Left ventricle myocardium inferior (tissue), 1 donor: Measurements from ENCODE around the gene LRBA. TPM values are rescaled to one million over a fixed set of nuclear protein-coding genes. Genes with fewer than 3 reads are reported as not detected.

ENCODE experiments used
- DNase-seq: peaks from one replicate; pipeline ENCODE4 v3.0.0-alpha.2; 2020
- H3K27ac ChIP-seq: fragments of 200-600 bp; replicated peaks from 2 replicates; pipeline ENCODE4 v1.8.0; 2021
- H3K27me3 ChIP-seq: fragments of 200-600 bp; 2 replicates; pipeline ENCODE4 v1.8.0; 2021; ENCODE audit warnings: low read depth
- H3K36me3 ChIP-seq: fragments of 200-600 bp; 2 replicates; pipeline ENCODE4 v1.8.0; 2021
- H3K4me1 ChIP-seq: fragments of 200-600 bp; 2 replicates; pipeline ENCODE4 v1.8.0; 2021
- H3K4me3 ChIP-seq: fragments of 200-600 bp; 2 replicates; pipeline ENCODE4 v1.8.0; 2021; ENCODE audit warnings: mild to moderate bottlenecking, moderate library complexity
- H3K9me3 ChIP-seq: fragments of 200-600 bp; replicated peaks from 2 replicates; pipeline ENCODE4 v1.8.0; 2021
- CTCF ChIP-seq: fragments of 200-600 bp; IDR thresholded peaks from 2 replicates; pipeline ENCODE4 v1.8.0; 2021; ENCODE audit warnings: antibody characterized with exemption, mild to moderate bottlenecking, borderline replicate concordance
- intact Hi-C: fragments of 100-400 bp; cut with micrococcal nuclease; formaldehyde crosslinking; loops from one replicate; pipeline ENCODE4 v1.11.0; 2022
- total RNA-seq: library from RNA; stranded (reverse); fragmentation: NEBNext Ultra II Directional; extraction: Animal tissue kit (Norgen Biotek cat#: 25700); gene quantifications from one replicate; pipeline ENCODE4 v1.2.1, GENCODE V29; 2021
- donor health status: DM: no; HTN: yes; CAD: no; lungs with severe emphysema.

LRBA gene
- total RNA-seq, 1 donor from 2014 or later: 19.1 TPM

DNA sequence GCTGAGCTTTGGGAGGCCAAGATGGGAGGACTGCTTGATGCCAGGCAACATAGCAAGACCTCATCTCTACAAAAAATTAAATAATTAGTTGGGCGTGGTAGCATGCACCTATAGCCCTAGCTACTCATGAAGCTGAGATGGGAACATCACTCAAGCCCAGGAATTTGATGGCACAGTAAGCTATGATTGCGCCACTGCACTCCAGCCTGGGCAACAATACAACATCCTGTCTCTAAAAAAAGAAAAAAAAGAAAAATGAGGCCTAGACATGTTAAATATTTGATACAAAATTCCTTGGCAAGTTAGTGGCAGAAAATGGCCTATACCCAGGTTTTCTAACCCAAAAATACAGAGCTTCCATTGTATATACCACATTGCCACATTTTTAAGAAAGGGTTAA lies 521.2 kb downstream of the LRBA start:
- H3K4me1 ChIP-seq: no peaks in the 10 kb centered on the region
- no peaks in the 10 kb centered on the region for H3K36me3 ChIP-seq
- no peak overlapping the region for H3K27ac ChIP-seq
- DNase-seq: no peak
- no peaks in the 10 kb centered on the region for H3K9me3 ChIP-seq
- TF ChIP-seq CTCF: no peak
- H3K27me3 ChIP-seq: no peaks in the 10 kb centered on the region
- intact Hi-C loops: no loop called here
- H3K4me3 ChIP-seq: no peak overlapping the region

DNA sequence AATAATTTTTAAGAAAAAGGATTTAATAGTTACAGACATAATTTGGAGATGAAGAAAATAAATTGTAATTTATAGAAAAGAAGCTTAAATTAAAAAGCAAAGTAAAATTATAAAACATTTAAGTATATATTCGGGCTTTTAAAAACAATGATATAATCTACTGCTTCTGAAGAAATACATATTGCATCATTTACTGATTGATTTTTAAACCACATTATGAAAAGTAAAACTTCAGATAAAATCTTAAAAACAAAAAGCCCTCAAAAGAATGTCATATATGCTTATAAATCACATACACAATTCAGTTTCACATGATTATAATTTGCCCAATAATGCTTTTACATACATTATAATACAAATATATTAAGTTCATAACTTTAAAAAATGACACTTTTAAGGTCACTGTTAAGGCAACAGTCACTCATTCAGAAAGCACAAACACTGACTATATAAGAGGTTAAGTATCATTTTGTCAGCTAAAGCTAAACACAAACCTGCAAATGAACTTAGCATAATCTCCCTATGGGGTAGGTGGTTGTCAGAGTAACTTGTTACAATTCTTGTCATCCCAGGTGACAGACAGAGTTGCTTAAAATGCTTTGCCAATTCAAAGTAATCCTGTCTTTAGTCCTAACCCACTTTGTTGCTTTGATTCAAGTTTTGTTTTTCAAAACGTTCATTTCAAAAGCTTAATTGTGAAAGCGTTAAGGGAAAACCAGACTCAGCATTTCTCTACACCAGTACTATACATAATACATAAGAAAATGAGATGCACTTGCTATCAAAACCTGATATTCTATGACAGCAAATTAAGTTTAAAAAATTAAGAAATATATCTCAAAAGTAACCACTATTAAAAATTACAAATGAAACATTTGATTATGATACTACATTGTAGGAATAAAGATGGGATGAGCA lies 523.7 kb downstream of the LRBA start:
- no peaks in the 10 kb centered on the region for H3K27me3 ChIP-seq
- no peaks in the 10 kb centered on the region for H3K36me3 ChIP-seq
- no peaks in the 10 kb centered on the region for H3K9me3 ChIP-seq
- DNase-seq: no peak
- intact Hi-C loops: no loop called here
- no peak for TF ChIP-seq CTCF
- no peak overlapping the region for H3K27ac ChIP-seq
- H3K4me1 ChIP-seq: no peaks in the 10 kb centered on the region
- H3K4me3 ChIP-seq: no peak overlapping the region

DNA sequence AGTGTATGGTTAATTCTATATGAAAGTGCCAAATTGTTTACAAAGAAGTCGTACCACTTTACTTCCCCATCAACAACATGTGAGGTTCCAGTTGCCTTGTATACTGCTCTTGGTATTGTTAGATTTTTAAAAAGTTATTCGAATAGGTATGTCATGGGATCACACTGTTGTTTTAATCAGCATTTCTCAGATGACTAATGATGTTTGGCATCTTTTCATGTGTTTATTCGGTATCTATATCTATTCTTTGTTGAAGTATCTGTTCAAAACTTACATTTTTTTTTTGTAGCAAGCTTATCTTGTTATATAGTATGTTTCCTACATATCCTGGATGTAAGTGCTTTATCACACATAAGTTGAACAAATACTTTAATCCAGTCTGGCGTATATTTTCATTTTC lies 532.5 kb downstream of the LRBA start:
- intact Hi-C loops: no loop called here
- Histone ChIP-seq H3K36me3 (no peaks in the 10 kb centered on the region), H3K27me3 (no peaks in the 10 kb centered on the region), H3K4me3 (no peak overlapping the region), H3K27ac (no peak overlapping the region), H3K9me3 (no peaks in the 10 kb centered on the region), H3K4me1 (no peaks in the 10 kb centered on the region)
- DNase-seq: no peak
- TF ChIP-seq CTCF: no peak

DNA sequence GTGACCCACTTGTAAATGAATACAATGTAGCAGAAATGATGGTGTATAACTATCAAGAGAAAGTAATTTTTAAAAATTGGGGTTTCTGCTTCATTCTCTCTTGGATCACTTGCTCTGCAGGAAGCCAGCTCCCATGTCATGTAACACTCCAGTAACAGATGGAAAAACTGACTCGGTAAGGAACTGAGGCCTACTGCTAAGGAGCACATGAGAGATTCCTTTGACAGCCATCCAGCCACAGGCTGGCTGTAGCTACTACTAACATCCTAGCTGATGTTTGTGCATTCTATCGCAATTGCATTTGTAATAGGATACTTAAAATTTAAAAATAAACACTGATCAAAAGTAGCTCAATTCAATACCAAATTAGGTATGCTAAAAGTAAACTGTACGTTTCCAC lies 535.4 kb downstream of the LRBA start:
- TF ChIP-seq CTCF: no peak
- Histone ChIP-seq H3K9me3 (no peaks in the 10 kb centered on the region), H3K27ac (no peak overlapping the region), H3K4me3 (no peak overlapping the region), H3K27me3 (no peaks in the 10 kb centered on the region), H3K36me3 (no peaks in the 10 kb centered on the region), H3K4me1 (no peaks in the 10 kb centered on the region)
- DNase-seq: no peak
- intact Hi-C loops: no loop called here

DNA sequence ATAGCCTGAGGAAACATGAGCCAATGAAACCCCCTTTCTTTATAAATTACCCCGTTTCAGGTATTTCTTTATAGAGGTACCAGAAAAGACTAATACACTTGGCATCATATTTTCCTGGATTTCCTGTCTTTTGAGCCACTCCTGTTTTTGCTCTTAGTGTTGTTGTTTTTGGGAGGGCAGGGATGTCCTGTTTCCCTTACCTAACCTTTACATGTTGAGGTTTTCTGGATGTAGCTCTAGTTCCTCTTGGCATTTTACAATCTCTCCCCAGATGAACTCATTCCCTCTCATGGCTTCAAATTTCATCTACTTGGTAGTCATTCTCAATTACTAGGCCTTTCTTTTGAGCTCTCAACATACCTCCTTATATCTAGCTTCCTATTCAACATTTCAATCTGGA lies 537.2 kb downstream of the LRBA start:
- intact Hi-C loops: no loop called here
- TF ChIP-seq CTCF: no peak
- Histone ChIP-seq H3K4me1 (no peaks in the 10 kb centered on the region), H3K36me3 (no peaks in the 10 kb centered on the region), H3K9me3 (no peaks in the 10 kb centered on the region), H3K27me3 (no peaks in the 10 kb centered on the region), H3K4me3 (no peak overlapping the region), H3K27ac (no peak overlapping the region)
- DNase-seq: no peak
